IMR-90 (cell line): ENCODE data around the gene COX11. TPM values are rescaled to one million over a fixed set of nuclear protein-coding genes. Genes with fewer than 3 reads are reported as not detected.

ENCODE experiments used
- ATAC-seq: fragments of 200-7000 bp; cut with Tn5 transposase; 2 replicates; pipeline ENCODE4 v1.9.1; 2020; ENCODE audit warnings: low read depth, mild to moderate bottlenecking, moderate library complexity
- BruUV-seq: library from RNA; stranded (reverse); fragments of 400-500 nt; replicated peaks from 2 replicates; lab custom pipeline; 2021; lab: Mats Ljungman, UMichigan
- CTCF ChIA-PET: fragments of 300-600 bp; formaldehyde crosslinking; extraction: SDS; loops from one replicate; lab custom pipeline; 2021; ENCODE audit warnings: antibody characterized with exemption; lab: Yijun Ruan, JAX
- POLR2A ChIA-PET: fragments of 300-600 bp; sonication (Branson Sonifier 250); formaldehyde crosslinking; loops from one replicate; lab custom pipeline; 2022; ENCODE audit warnings: antibody characterized with exemption; ENCODE audit not compliant: unreplicated experiment; lab: Charles Lee
- DNase-seq: peaks from one replicate; pipeline ENCODE4 v3.0.0; 2013
- H2AFZ ChIP-seq: replicated peaks from 2 replicates; pipeline ENCODE3; 2013; ENCODE audit warnings: low read length, mild to moderate bottlenecking; ENCODE audit not compliant: poor library complexity
- H2AK5ac ChIP-seq: 2 replicates; pipeline ENCODE4 v1.6.1; 2013; ENCODE audit warnings: low read depth, low read length, inconsistent platforms
- H2AK9ac ChIP-seq: replicated peaks from 2 replicates; pipeline ENCODE3; 2013; ENCODE audit warnings: mild to moderate bottlenecking, low read depth, low read length, moderate library complexity; ENCODE audit not compliant: poor library complexity
- H2BK120ac ChIP-seq: 2 replicates; pipeline ENCODE4 v1.6.1; 2013; ENCODE audit warnings: low read depth, low read length, inconsistent platforms
- H2BK15ac ChIP-seq: 3 replicates; pipeline ENCODE4 v1.6.1; 2013; ENCODE audit warnings: low read depth, low read length, inconsistent platforms
- H2BK20ac ChIP-seq: 2 replicates; pipeline ENCODE4 v1.6.1; 2013; ENCODE audit warnings: low read depth, mild to moderate bottlenecking, inconsistent platforms, low read length, moderate library complexity
- H2BK5ac ChIP-seq: 2 replicates; pipeline ENCODE4 v1.6.1; 2013; ENCODE audit warnings: mild to moderate bottlenecking, low read depth, low read length, inconsistent platforms; ENCODE audit not compliant: poor library complexity, severe bottlenecking
- H3K14ac ChIP-seq: replicated peaks from 2 replicates; pipeline ENCODE4 v1.6.1; 2013; ENCODE audit warnings: low read depth, low read length, inconsistent platforms
- H3K18ac ChIP-seq: 2 replicates; pipeline ENCODE4 v1.6.1; 2013; ENCODE audit warnings: low read depth, low read length, control low read depth
- H3K23ac ChIP-seq: 2 replicates; pipeline ENCODE4 v1.6.1; 2013; ENCODE audit warnings: low read depth, low read length, inconsistent platforms
- H3K27ac ChIP-seq: 2 replicates; pipeline ENCODE4 v1.5.1; 2013; ENCODE audit warnings: mild to moderate bottlenecking, control low read depth, low read length; ENCODE audit not compliant: insufficient read depth
- H3K27me3 ChIP-seq: 2 replicates; pipeline ENCODE4 v1.6.1; 2013; ENCODE audit warnings: low read length; ENCODE audit not compliant: control insufficient read depth, insufficient read depth
- H3K36me3 ChIP-seq: 2 replicates; pipeline ENCODE4 v1.6.1; 2013; ENCODE audit warnings: low read length, mixed read lengths; ENCODE audit not compliant: control insufficient read depth, insufficient read depth
- H3K4ac ChIP-seq: 2 replicates; pipeline ENCODE4 v1.6.1; 2013; ENCODE audit warnings: low read depth, low read length, inconsistent platforms
- H3K4me1 ChIP-seq: 2 replicates; pipeline ENCODE4 v1.6.1; 2013; ENCODE audit warnings: low read length, mixed read lengths; ENCODE audit not compliant: control insufficient read depth, insufficient read depth
- H3K4me2 ChIP-seq: 2 replicates; pipeline ENCODE4 v1.6.1; 2013; ENCODE audit warnings: low read depth, mild to moderate bottlenecking, control low read depth, low read length, moderate library complexity
- H3K4me3 ChIP-seq: 2 replicates; pipeline ENCODE4 v1.5.1; 2013; ENCODE audit warnings: low read depth, mild to moderate bottlenecking, control low read depth, low read length, moderate library complexity; ENCODE audit not compliant: insufficient read depth
- H3K56ac ChIP-seq: 2 replicates; pipeline ENCODE4 v1.6.1; 2013; ENCODE audit warnings: low read length, inconsistent platforms; ENCODE audit not compliant: insufficient read depth; ENCODE audit errors: extremely low read depth
- H3K79me1 ChIP-seq, 2 experiments: 2 replicates each; pipeline ENCODE4 v1.6.1; 2013; ENCODE audit warnings: low read length in 2 of 2, inconsistent platforms in 1 of 2, low read depth in 1 of 2
- H3K9ac ChIP-seq: 2 replicates; pipeline ENCODE4 v1.6.1; 2013; ENCODE audit warnings: low read depth, low read length, control low read depth
- H3K9me1 ChIP-seq: 2 replicates; pipeline ENCODE4 v1.6.1; 2013; ENCODE audit warnings: low read length, inconsistent platforms; ENCODE audit not compliant: insufficient read depth
- H3K9me3 ChIP-seq: 2 replicates; pipeline ENCODE4 v1.6.1; 2013; ENCODE audit warnings: low read length; ENCODE audit not compliant: control insufficient read depth, insufficient read depth
- H4K20me1 ChIP-seq: 2 replicates; pipeline ENCODE4 v1.6.1; 2013; ENCODE audit warnings: low read length, inconsistent platforms; ENCODE audit not compliant: insufficient read depth
- H4K5ac ChIP-seq: 2 replicates; pipeline ENCODE4 v1.6.1; 2013; ENCODE audit warnings: mild to moderate bottlenecking, low read depth, low read length, control low read depth
- H4K8ac ChIP-seq, 2 experiments: 2 replicates each; pipeline ENCODE4 v1.6.1; 2013; ENCODE audit warnings: low read depth in 2 of 2, low read length in 2 of 2, control low read depth in 1 of 2, inconsistent platforms in 1 of 2
- H4K91ac ChIP-seq: 2 replicates; pipeline ENCODE4 v1.6.1; 2013; ENCODE audit warnings: low read depth, low read length, inconsistent platforms; ENCODE audit not compliant: insufficient read depth
- BHLHE40 ChIP-seq: fragments of 150-350 bp; IDR thresholded peaks from 2 replicates; pipeline ENCODE4 v1.6.1; 2016; ENCODE audit warnings: mild to moderate bottlenecking, low read depth, low read length
- CEBPB ChIP-seq: IDR thresholded peaks from 2 replicates; pipeline ENCODE4 v1.6.1; 2012; ENCODE audit warnings: low read depth, low read length, improper control_type of control experiment
- CHD1 ChIP-seq: IDR thresholded peaks from 2 replicates; pipeline ENCODE4 v1.6.1; 2012; ENCODE audit warnings: low read depth, low read length, improper control_type of control experiment
- FOS ChIP-seq: fragments of 150-350 bp; IDR thresholded peaks from 2 replicates; pipeline ENCODE4 v1.6.1; 2016; ENCODE audit warnings: low read depth, low read length
- MAFK ChIP-seq: IDR thresholded peaks from 2 replicates; pipeline ENCODE4 v1.6.1; 2012; ENCODE audit warnings: low read depth, low read length, improper control_type of control experiment
- MAZ ChIP-seq: IDR thresholded peaks from 2 replicates; pipeline ENCODE4 v1.6.1; 2012; ENCODE audit warnings: low read depth, mild to moderate bottlenecking, low read length, improper control_type of control experiment, moderate library complexity, borderline replicate concordance
- MXI1 ChIP-seq: IDR thresholded peaks from 2 replicates; pipeline ENCODE4 v1.6.1; 2012; ENCODE audit warnings: low read depth, mild to moderate bottlenecking, low read length, moderate library complexity, borderline replicate concordance
- NFE2L2 ChIP-seq: fragments of 150-350 bp; IDR thresholded peaks from 2 replicates; pipeline ENCODE4 v1.6.1; 2016; ENCODE audit warnings: low read depth, mild to moderate bottlenecking, low read length
- POLR2A ChIP-seq: IDR thresholded peaks from 2 replicates; pipeline ENCODE4 v1.6.1; 2012; ENCODE audit warnings: mild to moderate bottlenecking, low read depth, low read length
- RAD21 ChIP-seq: IDR thresholded peaks from 2 replicates; pipeline ENCODE4 v1.6.1; 2012; ENCODE audit warnings: low read length, improper control_type of control experiment
- RCOR1 ChIP-seq: IDR thresholded peaks from 2 replicates; pipeline ENCODE4 v1.6.1; 2012; ENCODE audit warnings: mild to moderate bottlenecking, low read length, improper control_type of control experiment; ENCODE audit not compliant: insufficient replicate concordance
- RFX5 ChIP-seq: IDR thresholded peaks from 2 replicates; pipeline ENCODE4 v1.8.0; 2012; ENCODE audit warnings: low read depth, mild to moderate bottlenecking, low read length, moderate library complexity
- SMC3 ChIP-seq: fragments of 150-350 bp; IDR thresholded peaks from 2 replicates; pipeline ENCODE4 v1.6.1; 2016; ENCODE audit warnings: low read depth, mild to moderate bottlenecking, antibody characterized with exemption, low read length, moderate library complexity
- USF2 ChIP-seq: fragments of 150-350 bp; IDR thresholded peaks from 2 replicates; pipeline ENCODE4 v1.6.1; 2017; ENCODE audit warnings: mild to moderate bottlenecking, antibody characterized with exemption, low read length, low read depth
- WGBS, 2 experiments: methylation state at CpG; one replicate each; pipeline versions ENCODE4 v1.1.5 to v1.1.7; 2013; ENCODE audit warnings: missing lambda C conversion rate in 2 of 2; ENCODE audit not compliant: insufficient read length in 1 of 2; ENCODE audit errors: extremely low coverage in 2 of 2; 5-methylcytosine and 5-hydroxymethylcytosine counted together
- dilution Hi-C: fragments of 300-500 bp; cut with HindIII; formaldehyde crosslinking; loops from one replicate; pipeline ENCODE4 v1.14.3; 2018; ENCODE audit warnings: low sequenced_read_pairs; ENCODE audit not compliant: unreplicated experiment
- in situ Hi-C: fragments of 300-500 bp; cut with MboI; formaldehyde crosslinking; loops from 3 replicates; pipeline ENCODE4 v1.14.3; 2019; ENCODE audit warnings: low sequenced_read_pairs, inconsistent platforms, mixed read lengths
- intact Hi-C: fragments of 100-400 bp; cut with micrococcal nuclease; formaldehyde crosslinking; loops from 2 replicates; pipeline ENCODE4 v1.10.0; 2022
- polyA plus RNA-seq, 3 experiments: library from polyadenylated mRNA; depleted of rRNA; stranded (reverse); fragments of >200 nt; gene quantifications; 2 replicates each; pipeline ENCODE4 v1.2.3, GENCODE V29; 2012; ENCODE audit warnings: low replicate concordance in 1 of 3
- total RNA-seq: library from RNA; depleted of rRNA; stranded (reverse); fragments of >200 nt; gene quantifications from 2 replicates; pipeline ENCODE4 v1.2.3, GENCODE V29; 2012
- TF ChIP-seq, protein P1 (sequence below): fragments of 150-350 bp; IDR thresholded peaks from 2 replicates; pipeline ENCODE4 v1.6.1; 2016; ENCODE audit warnings: low read depth, mild to moderate bottlenecking, low read length, moderate library complexity, borderline replicate concordance
- TF ChIP-seq, protein P2 (sequence below): conservative IDR thresholded peaks from 2 replicates; pipeline ENCODE4 v1.5.1; 2012; ENCODE audit warnings: mild to moderate bottlenecking, low read depth, low read length, improper control_type of control experiment

COX11 gene
- total and polyA plus RNA-seq, 2 of the 4 experiments (the other 2 are of a cell fraction), result 23.6 to 29.4 TPM

- no peak overlapping the region for H3K56ac ChIP-seq
- H4K5ac ChIP-seq, result no peak overlapping the region
- no peak overlapping the region for H2BK120ac ChIP-seq
- in situ Hi-C loops, result no loop called here
- no peak overlapping the region for H3K9ac ChIP-seq
- H2AK5ac ChIP-seq, result no peak overlapping the region
- H3K27ac ChIP-seq, result no peak overlapping the region
- TF ChIP-seq MAFK (no peak), USF2 (no peak), FOS (no peak), CHD1 (no peak), RCOR1 (no peak), MXI1 (no peak), RAD21 (no peak), POLR2A (no peak), NFE2L2 (no peak), BHLHE40 (no peak), RFX5 (no peak), CEBPB (no peak), SMC3 (no peak), MAZ (no peak)
- TF ChIP-seq, protein P1, sequence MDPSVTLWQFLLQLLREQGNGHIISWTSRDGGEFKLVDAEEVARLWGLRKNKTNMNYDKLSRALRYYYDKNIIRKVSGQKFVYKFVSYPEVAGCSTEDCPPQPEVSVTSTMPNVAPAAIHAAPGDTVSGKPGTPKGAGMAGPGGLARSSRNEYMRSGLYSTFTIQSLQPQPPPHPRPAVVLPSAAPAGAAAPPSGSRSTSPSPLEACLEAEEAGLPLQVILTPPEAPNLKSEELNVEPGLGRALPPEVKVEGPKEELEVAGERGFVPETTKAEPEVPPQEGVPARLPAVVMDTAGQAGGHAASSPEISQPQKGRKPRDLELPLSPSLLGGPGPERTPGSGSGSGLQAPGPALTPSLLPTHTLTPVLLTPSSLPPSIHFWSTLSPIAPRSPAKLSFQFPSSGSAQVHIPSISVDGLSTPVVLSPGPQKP, result no peak
- TF ChIP-seq, protein P2, sequence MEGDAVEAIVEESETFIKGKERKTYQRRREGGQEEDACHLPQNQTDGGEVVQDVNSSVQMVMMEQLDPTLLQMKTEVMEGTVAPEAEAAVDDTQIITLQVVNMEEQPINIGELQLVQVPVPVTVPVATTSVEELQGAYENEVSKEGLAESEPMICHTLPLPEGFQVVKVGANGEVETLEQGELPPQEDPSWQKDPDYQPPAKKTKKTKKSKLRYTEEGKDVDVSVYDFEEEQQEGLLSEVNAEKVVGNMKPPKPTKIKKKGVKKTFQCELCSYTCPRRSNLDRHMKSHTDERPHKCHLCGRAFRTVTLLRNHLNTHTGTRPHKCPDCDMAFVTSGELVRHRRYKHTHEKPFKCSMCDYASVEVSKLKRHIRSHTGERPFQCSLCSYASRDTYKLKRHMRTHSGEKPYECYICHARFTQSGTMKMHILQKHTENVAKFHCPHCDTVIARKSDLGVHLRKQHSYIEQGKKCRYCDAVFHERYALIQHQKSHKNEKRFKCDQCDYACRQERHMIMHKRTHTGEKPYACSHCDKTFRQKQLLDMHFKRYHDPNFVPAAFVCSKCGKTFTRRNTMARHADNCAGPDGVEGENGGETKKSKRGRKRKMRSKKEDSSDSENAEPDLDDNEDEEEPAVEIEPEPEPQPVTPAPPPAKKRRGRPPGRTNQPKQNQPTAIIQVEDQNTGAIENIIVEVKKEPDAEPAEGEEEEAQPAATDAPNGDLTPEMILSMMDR, result no peak
- no peak overlapping the region for H3K14ac ChIP-seq
- no peak overlapping the region for H4K8ac ChIP-seq
- ATAC-seq (no peak), DNase-seq (no peak)
- no peak overlapping the region for H3K4ac ChIP-seq
- H3K18ac ChIP-seq, result no peak overlapping the region
- H3K4me1 ChIP-seq, result peaks cover 3% of the 10 kb centered on the region; the same call in 1 of the 2 replicates
- no peak overlapping the region for H2BK15ac ChIP-seq
- H3K9me3 ChIP-seq, result peaks cover 2% of the 10 kb centered on the region
- H3K4me2 ChIP-seq, result no peak overlapping the region
- no peaks in the 10 kb centered on the region for H4K20me1 ChIP-seq
- intact Hi-C loops, result no loop called here
- no peaks in the 10 kb centered on the region for H3K9me1 ChIP-seq
- peaks cover 3 to 11% of the 10 kb centered on the region in 2 experiments; a peak in 2 of 4 replicates for H3K79me1 ChIP-seq
- peaks cover 2% of the 10 kb centered on the region; the same call in 1 of the 2 replicates for H3K36me3 ChIP-seq
- H3K4me3 ChIP-seq, result no peak overlapping the region
- H2BK5ac ChIP-seq, result no peak overlapping the region
- H2AK9ac ChIP-seq, result no peak overlapping the region
- CTCF ChIA-PET, result no interaction called here
- H4K91ac ChIP-seq, result no peak overlapping the region
- dilution Hi-C loops, result no loop called here
- WGBS, 2 experiments, result no CpG with 5 or more reads among the region's 1 CpG
- no peak overlapping the region for H2BK20ac ChIP-seq
- no peak overlapping the region for H2AFZ ChIP-seq
- H3K27me3 ChIP-seq, result no peaks in the 10 kb centered on the region
- POLR2A ChIA-PET, result no interaction called here
- BruUV-seq, result no TSS peak
- no peak overlapping the region for H3K23ac ChIP-seq
These were observed 17.0 kb upstream of the COX11 start for GRCh38 chr17:54985476-54985875.
